Transverse colon (tissue), 4 donors: ENCODE results near the gene NDC80.

ENCODE experiments used
- POLR2A ChIP-seq: fragments of 450-650 bp; IDR thresholded peaks from one replicate; pipeline ENCODE4 v1.6.1; 2016; ENCODE audit warnings: antibody characterized with exemption, mild to moderate bottlenecking, moderate library complexity
- POLR2AphosphoS5 ChIP-seq, 3 donors: sonication (generic); formaldehyde crosslinking; IDR thresholded peaks; one replicate each; pipeline ENCODE4 v1.6.1; 2016; ENCODE audit warnings: antibody characterized with exemption in 3 of 3
- TF ChIP-seq, protein P1 (sequence below), 5 experiments: fragments of 200-600 bp in 3 of 5; fragments of 450-650 bp in 2 of 5; sonication (generic) in 3 of 5; IDR thresholded peaks; 1 replicate in 2 of 5; 2 replicates in 3 of 5; pipeline ENCODE4 v1.5.1; 2016 to 2017; ENCODE audit warnings: antibody characterized with exemption in 5 of 5, inconsistent platforms in 3 of 5, mild to moderate bottlenecking in 2 of 5, moderate library complexity in 1 of 5

DNA sequence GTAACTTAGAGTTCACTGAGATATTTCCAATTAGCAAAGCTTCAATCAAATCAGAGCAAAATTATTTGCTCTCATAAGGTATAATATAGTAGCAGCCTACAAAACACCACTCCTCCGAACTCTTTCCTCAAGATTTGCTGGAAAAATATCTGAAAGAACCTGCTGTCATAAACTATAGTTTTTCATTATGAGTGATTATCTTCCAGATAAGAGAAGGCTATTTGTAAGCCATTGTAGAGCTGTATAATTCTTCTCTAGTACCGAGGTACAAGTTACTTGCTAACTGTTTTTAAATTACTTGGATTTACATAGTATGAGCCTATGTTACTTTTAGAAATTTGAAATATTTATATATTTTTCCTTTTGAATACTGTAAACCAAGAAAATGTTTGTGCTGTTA lies 2.1 kb downstream of the NDC80 start:
- TF ChIP-seq POLR2A (no peak), POLR2AphosphoS5 (IDR thresholded peaks at IDR 0.05) (no peak)
- TF ChIP-seq, protein P1, sequence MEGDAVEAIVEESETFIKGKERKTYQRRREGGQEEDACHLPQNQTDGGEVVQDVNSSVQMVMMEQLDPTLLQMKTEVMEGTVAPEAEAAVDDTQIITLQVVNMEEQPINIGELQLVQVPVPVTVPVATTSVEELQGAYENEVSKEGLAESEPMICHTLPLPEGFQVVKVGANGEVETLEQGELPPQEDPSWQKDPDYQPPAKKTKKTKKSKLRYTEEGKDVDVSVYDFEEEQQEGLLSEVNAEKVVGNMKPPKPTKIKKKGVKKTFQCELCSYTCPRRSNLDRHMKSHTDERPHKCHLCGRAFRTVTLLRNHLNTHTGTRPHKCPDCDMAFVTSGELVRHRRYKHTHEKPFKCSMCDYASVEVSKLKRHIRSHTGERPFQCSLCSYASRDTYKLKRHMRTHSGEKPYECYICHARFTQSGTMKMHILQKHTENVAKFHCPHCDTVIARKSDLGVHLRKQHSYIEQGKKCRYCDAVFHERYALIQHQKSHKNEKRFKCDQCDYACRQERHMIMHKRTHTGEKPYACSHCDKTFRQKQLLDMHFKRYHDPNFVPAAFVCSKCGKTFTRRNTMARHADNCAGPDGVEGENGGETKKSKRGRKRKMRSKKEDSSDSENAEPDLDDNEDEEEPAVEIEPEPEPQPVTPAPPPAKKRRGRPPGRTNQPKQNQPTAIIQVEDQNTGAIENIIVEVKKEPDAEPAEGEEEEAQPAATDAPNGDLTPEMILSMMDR (IDR thresholded peaks at IDR 0.05) = no peak
